ENCODE results near the gene COBL.

Gene COBL

GRCh38 chr7:51188987-51189386 lies 127.6 kb downstream of the COBL start:
- no peaks in the 10 kb centered on the region for H3K4me1 ChIP-seq
- TF ChIP-seq, protein P1, sequence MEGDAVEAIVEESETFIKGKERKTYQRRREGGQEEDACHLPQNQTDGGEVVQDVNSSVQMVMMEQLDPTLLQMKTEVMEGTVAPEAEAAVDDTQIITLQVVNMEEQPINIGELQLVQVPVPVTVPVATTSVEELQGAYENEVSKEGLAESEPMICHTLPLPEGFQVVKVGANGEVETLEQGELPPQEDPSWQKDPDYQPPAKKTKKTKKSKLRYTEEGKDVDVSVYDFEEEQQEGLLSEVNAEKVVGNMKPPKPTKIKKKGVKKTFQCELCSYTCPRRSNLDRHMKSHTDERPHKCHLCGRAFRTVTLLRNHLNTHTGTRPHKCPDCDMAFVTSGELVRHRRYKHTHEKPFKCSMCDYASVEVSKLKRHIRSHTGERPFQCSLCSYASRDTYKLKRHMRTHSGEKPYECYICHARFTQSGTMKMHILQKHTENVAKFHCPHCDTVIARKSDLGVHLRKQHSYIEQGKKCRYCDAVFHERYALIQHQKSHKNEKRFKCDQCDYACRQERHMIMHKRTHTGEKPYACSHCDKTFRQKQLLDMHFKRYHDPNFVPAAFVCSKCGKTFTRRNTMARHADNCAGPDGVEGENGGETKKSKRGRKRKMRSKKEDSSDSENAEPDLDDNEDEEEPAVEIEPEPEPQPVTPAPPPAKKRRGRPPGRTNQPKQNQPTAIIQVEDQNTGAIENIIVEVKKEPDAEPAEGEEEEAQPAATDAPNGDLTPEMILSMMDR (IDR thresholded peaks at IDR 0.05), result no peak
- no peak overlapping the region for H3K27ac ChIP-seq
- intact Hi-C loops (cut with DNase I; ENCODE audit: low total_unique reads), result no loop called here
- H3K9me3 ChIP-seq, result no peaks in the 10 kb centered on the region
- no peaks in the 10 kb centered on the region for H3K27me3 ChIP-seq
- no peak overlapping the region for H3K4me3 ChIP-seq
- no peak for DNase-seq
- H3K36me3 ChIP-seq, result no peaks in the 10 kb centered on the region

- no peaks in the 10 kb centered on the region for H3K9me3 ChIP-seq
- no peak overlapping the region for H3K27ac ChIP-seq
- no peak for DNase-seq
- no peaks in the 10 kb centered on the region for H3K36me3 ChIP-seq
- TF ChIP-seq, protein P1 (IDR thresholded peaks at IDR 0.05), result no peak
- no peak overlapping the region for H3K4me3 ChIP-seq
- no peaks in the 10 kb centered on the region for H3K4me1 ChIP-seq
- intact Hi-C loops (cut with DNase I; ENCODE audit: low total_unique reads), result no loop called here
- H3K27me3 ChIP-seq, result no peaks in the 10 kb centered on the region
Observed at GRCh38 chr7:51187941-51188340, 128.7 kb downstream of the COBL start.

GRCh38 chr7:51186531-51186930 lies 130.1 kb downstream of the COBL start:
- Histone ChIP-seq H3K9me3 (no peaks in the 10 kb centered on the region), H3K4me3 (no peak overlapping the region), H3K27me3 (no peaks in the 10 kb centered on the region), H3K27ac (no peak overlapping the region), H3K36me3 (no peaks in the 10 kb centered on the region), H3K4me1 (no peaks in the 10 kb centered on the region)
- TF ChIP-seq, protein P1 (IDR thresholded peaks at IDR 0.05), result no peak
- DNase-seq, result no peak
- intact Hi-C loops (cut with DNase I; ENCODE audit: low total_unique reads), result no loop called here

DNA sequence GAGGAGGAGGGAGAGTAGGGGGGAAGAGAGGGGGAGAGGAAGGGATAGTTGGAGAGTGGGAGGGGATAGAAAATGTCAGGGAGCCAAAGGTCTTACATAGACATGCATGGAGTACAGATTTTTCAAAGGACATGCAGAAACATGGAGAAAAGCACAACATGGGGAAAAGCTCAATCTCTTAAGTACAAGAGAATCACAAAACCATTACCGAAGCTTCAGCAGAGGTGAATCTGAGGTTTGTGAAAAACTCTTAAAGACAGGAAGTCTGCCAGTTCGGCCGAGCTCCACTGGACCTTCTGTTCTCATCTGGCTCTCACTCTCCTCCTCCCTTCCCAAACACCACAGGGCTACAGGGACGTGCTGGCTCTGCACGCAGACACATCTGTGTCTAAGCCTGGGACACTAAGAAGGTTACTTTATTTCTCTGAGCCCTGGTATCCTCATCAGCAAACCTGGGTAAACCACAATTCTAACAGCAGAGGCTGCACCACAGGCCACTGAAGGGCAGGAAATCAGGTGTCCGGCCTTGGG lies 133.9 kb downstream of the COBL start:
- intact Hi-C loops (cut with DNase I; ENCODE audit: low total_unique reads), result no loop called here
- Histone ChIP-seq H3K27ac (no peak overlapping the region), H3K4me3 (no peak overlapping the region), H3K36me3 (no peaks in the 10 kb centered on the region), H3K27me3 (no peaks in the 10 kb centered on the region), H3K9me3 (no peaks in the 10 kb centered on the region), H3K4me1 (no peaks in the 10 kb centered on the region)
- DNase-seq, result no peak
- TF ChIP-seq, protein P1 (IDR thresholded peaks at IDR 0.05), result no peak

DNA sequence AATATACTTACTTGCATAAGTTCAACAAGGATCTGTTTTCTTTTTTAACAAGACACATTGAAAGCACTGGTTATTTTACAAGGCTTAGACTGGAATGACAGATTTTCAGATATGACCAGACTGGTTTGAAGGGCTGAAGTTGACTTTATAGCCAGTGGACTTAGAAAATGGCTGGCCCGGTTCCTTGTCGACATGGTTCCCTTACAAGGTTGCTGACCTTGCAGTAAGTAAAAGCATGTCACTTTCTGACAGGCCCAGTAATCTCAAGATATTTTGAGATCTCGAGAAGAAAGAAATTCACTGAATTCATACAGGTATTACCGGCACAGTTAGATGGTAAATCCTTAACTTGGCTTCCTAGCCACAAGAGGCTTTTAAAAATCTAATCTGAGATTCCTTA lies 136.5 kb downstream of the COBL start:
- no peak for DNase-seq
- no peaks in the 10 kb centered on the region for H3K9me3 ChIP-seq
- TF ChIP-seq, protein P1 (IDR thresholded peaks at IDR 0.05), result no peak
- no peaks in the 10 kb centered on the region for H3K4me1 ChIP-seq
- intact Hi-C loops (cut with DNase I; ENCODE audit: low total_unique reads), result no loop called here
- peaks cover 0 to 9% of the 10 kb centered on the region in 2 donors for H3K27me3 ChIP-seq
- no peak overlapping the region for H3K27ac ChIP-seq
- no peak overlapping the region for H3K4me3 ChIP-seq
- no peaks in the 10 kb centered on the region for H3K36me3 ChIP-seq

DNA sequence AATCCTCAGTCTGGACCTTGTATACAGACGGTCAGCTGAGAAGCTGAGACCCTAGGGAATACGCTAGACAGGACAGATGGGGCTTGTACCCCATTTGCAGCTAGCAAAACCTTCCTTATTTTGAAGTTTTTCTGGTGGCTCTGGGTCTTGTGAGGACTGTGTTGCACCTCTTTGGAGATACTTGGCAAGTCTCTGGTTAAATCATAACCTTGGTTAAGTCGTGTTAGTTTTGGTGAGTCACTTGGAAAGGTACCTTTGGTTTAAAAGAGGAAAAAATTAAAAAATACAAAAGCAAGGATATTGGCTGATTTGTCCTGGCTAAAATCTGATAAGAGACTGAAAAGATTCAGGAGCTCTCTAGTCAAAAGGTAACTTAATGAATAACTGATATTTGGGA lies 140.6 kb downstream of the COBL start:
- H3K4me1 ChIP-seq, result no peaks in the 10 kb centered on the region
- peaks cover 0 to 9% of the 10 kb centered on the region in 2 donors for H3K27me3 ChIP-seq
- intact Hi-C loops (cut with DNase I; ENCODE audit: low total_unique reads), result no loop called here
- TF ChIP-seq, protein P1 (IDR thresholded peaks at IDR 0.05), result no peak
- H3K9me3 ChIP-seq, result no peaks in the 10 kb centered on the region
- DNase-seq, result no peak
- no peak overlapping the region for H3K27ac ChIP-seq
- H3K4me3 ChIP-seq, result no peak overlapping the region
- no peaks in the 10 kb centered on the region for H3K36me3 ChIP-seq
